ENCODE results near the gene DDX17. TPM values are rescaled to one million over a fixed set of nuclear protein-coding genes. Genes with fewer than 3 reads are reported as not detected.

DDX17 gene
- total RNA-seq = 100 to 1,000 TPM; 583 to 733 (median 616) TPM

DNA sequence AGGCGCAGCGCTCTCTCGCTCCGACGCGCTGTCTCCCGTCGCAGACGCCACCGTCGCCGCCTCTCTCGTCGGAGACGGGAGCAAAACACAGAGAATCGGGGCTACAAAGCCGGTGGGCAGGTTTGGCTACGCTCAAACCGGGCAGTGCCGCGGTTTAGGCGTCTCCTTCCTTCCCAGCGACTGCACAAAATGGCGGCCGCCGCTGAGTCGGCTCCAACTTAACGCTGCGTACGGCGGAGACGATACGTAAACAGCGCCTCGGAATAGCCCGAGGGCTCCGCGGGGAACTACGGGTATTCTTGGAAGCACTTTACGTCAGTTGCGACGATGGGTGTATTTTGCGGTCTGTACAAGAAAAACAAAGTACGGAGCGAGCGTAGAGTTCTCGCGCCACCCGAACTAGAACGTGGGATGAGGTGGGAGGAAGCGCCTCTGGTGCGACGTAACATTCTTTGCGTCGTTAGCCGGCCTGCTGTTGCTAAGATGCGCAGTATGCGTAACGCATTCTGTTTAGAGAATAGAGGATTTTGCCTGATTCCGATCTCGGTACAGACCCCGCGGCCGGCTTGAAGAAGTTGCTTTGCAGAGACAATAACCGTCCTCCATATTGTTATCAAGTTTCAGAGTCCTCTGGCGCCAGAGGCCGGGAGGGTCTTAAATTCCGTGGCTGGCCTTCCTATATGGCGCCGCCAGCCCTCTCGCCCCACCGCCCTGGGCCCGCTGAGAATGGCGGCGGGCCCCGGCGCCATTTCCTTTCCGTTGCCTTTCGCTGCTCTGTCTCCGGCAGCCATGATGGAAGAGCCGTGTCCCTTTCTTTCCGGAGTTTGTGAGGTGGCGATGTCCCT, at the start of gene DDX17:
Gene DDX17, minus strand, starts transcription at position 194 of the 845 bp plus-strand sequence.
- H3K4me1 ChIP-seq = peaks cover 0 to 38% (median 13%) of the 10 kb centered on the region in 4 donors
- H3K27ac ChIP-seq = peak within 1 kb of the TSS; percentile 97 to 99 (median 98)
- TF ChIP-seq POLR2A (IDR thresholded peaks at IDR 0.05) = peak; percentile 45 to 66
- TF ChIP-seq, protein P1, sequence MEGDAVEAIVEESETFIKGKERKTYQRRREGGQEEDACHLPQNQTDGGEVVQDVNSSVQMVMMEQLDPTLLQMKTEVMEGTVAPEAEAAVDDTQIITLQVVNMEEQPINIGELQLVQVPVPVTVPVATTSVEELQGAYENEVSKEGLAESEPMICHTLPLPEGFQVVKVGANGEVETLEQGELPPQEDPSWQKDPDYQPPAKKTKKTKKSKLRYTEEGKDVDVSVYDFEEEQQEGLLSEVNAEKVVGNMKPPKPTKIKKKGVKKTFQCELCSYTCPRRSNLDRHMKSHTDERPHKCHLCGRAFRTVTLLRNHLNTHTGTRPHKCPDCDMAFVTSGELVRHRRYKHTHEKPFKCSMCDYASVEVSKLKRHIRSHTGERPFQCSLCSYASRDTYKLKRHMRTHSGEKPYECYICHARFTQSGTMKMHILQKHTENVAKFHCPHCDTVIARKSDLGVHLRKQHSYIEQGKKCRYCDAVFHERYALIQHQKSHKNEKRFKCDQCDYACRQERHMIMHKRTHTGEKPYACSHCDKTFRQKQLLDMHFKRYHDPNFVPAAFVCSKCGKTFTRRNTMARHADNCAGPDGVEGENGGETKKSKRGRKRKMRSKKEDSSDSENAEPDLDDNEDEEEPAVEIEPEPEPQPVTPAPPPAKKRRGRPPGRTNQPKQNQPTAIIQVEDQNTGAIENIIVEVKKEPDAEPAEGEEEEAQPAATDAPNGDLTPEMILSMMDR (IDR thresholded peaks at IDR 0.05) = peak in 2 of 6 experiments; percentile 21 to 37
- peak; percentile 93 to 97 (median 95) for DNase-seq
- H3K9me3 ChIP-seq = no peaks in the 10 kb centered on the region
- peak within 1 kb of the TSS; percentile 72 to 91 (median 84) for H3K4me3 ChIP-seq
- H3K36me3 ChIP-seq = peaks cover 0 to 8% (median 0%) of the 10 kb centered on the region in 3 donors
- H3K27me3 ChIP-seq = no peaks in the 10 kb centered on the region

GRCh38 chr22:38554281-38554680, 48.2 kb upstream of the DDX17 start:
- no peaks in the 10 kb centered on the region for H3K27me3 ChIP-seq
- DNase-seq = no peak
- no peaks in the 10 kb centered on the region for H3K36me3 ChIP-seq
- no peaks in the 10 kb centered on the region for H3K4me1 ChIP-seq
- no peak overlapping the region for H3K4me3 ChIP-seq
- H3K27ac ChIP-seq = no peak overlapping the region
- no peaks in the 10 kb centered on the region for H3K9me3 ChIP-seq
- TF ChIP-seq, protein P1 (IDR thresholded peaks at IDR 0.05) = no peak
- no peak for TF ChIP-seq POLR2A (IDR thresholded peaks at IDR 0.05)

DNA sequence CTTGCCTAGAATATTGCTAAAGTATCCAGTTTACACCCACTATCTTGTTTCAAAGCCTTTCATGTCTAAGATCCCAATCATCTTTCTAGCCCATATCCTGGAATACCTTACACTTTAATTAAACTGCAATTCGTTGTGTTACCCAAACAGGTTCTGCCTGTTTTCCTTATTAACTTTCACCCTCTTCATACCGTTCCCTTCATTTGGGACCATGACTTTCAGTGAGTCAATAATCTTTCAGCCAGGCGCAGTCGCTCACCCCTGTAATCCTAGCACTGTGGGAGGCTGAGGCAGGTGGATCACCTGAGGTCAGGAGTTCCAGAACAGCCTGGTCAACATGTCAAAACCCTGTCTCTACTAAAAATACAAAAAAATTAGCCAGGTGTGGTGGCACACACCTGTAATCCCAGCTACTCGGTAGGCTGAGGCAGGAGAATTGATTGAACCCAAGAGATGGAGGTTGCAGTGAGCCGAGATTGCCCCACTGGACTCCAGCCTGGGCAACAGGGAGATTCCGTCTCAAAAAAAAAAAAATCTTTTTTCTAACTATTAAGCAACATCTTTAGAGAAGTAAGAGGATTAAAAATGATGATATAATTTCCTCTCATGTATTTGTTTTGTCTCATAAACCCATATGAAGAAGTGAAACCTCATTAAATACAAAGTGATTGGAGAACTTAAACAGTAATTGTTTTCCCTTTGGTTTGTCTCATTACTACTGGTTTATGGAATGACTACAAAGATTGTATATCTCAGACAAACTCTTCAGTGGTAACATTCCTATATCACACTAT, 43.2 kb upstream of the DDX17 start:
- Histone ChIP-seq H3K36me3 (no peaks in the 10 kb centered on the region), H3K27ac (no peak overlapping the region), H3K9me3 (no peaks in the 10 kb centered on the region), H3K4me3 (no peak overlapping the region), H3K4me1 (no peaks in the 10 kb centered on the region), H3K27me3 (no peaks in the 10 kb centered on the region)
- no peak for DNase-seq
- no peak for TF ChIP-seq POLR2A (IDR thresholded peaks at IDR 0.05)

GRCh38 chr22:38540701-38541100, 34.6 kb upstream of the DDX17 start:
- H3K9me3 ChIP-seq = peaks cover 0 to 3% (median 0%) of the 10 kb centered on the region in 4 donors
- no peaks in the 10 kb centered on the region for H3K27me3 ChIP-seq
- TF ChIP-seq, protein P1 (IDR thresholded peaks at IDR 0.05) = no peak
- no peak for TF ChIP-seq POLR2A (IDR thresholded peaks at IDR 0.05)
- H3K27ac ChIP-seq = no peak overlapping the region
- H3K4me1 ChIP-seq = no peaks in the 10 kb centered on the region
- H3K4me3 ChIP-seq = no peak overlapping the region
- DNase-seq = no peak
- H3K36me3 ChIP-seq = no peaks in the 10 kb centered on the region

DNA sequence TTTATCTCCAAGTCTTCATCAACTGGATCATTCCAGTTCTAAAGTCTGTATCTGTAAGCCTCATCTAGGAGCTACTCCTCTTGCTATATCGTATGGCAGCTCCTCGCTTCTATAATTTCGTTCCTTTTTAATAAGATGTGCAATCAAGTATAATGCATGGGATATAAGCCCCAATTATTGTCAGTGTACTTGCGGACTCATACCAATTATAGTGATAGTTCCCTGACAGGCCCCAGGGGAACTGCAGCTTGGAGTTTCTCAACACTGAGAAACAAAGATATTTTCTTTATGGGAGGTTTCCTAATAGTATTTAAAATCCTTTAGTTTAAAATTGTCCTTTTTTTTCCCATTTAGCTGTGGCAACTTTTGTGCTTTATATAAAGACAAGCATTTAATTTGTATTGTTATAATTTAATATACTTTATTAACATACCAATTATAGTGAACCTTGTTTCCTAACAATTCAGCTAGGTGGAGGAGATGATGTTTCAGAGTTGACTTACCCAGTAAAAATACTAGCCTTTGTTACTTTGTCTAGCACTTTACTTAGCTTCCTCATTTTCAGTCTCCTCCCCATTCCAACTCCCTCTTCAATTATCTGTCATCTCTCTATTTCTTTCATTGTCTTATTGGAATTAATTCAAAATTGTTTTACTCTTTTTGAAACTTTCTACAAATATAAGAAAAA, 25.3 kb upstream of the DDX17 start:
- Histone ChIP-seq H3K4me3 (no peak overlapping the region), H3K27ac (no peak overlapping the region), H3K9me3 (no peaks in the 10 kb centered on the region), H3K36me3 (no peaks in the 10 kb centered on the region), H3K27me3 (no peaks in the 10 kb centered on the region), H3K4me1 (no peaks in the 10 kb centered on the region)
- no peak for DNase-seq
- TF ChIP-seq POLR2A (IDR thresholded peaks at IDR 0.05) = no peak
- TF ChIP-seq, protein P1 (IDR thresholded peaks at IDR 0.05) = no peak

All from Peyer's patch (tissue), 4 donors.